Muscle of leg (tissue), 11 donors: Measurements from ENCODE around the gene RELB. TPM values are rescaled to one million over a fixed set of nuclear protein-coding genes. Genes with fewer than 3 reads are reported as not detected.

Experiments
- DNase-seq: peaks from one replicate; pipeline ENCODE4 v3.0.0; 2013
- H3K27ac ChIP-seq: one replicate; pipeline ENCODE4 v1.5.1; 2013; ENCODE audit warnings: mild to moderate bottlenecking, low read length, control low read depth
- H3K27me3 ChIP-seq: one replicate; pipeline ENCODE4 v1.6.1; 2013; ENCODE audit warnings: low read length; ENCODE audit not compliant: control insufficient read depth, insufficient read depth
- H3K36me3 ChIP-seq: one replicate; pipeline ENCODE4 v1.6.1; 2013; ENCODE audit warnings: low read length; ENCODE audit not compliant: control insufficient read depth, insufficient read depth
- H3K4me1 ChIP-seq: one replicate; pipeline ENCODE4 v1.6.1; 2013; ENCODE audit warnings: low read length; ENCODE audit not compliant: control insufficient read depth, insufficient read depth
- H3K4me3 ChIP-seq: one replicate; pipeline ENCODE4 v1.5.1; 2013; ENCODE audit warnings: low read length, control low read depth
- H3K9me3 ChIP-seq: replicated peaks from 2 replicates; pipeline ENCODE4 v1.6.1; 2013; ENCODE audit warnings: low read depth, low read length; ENCODE audit not compliant: control insufficient read depth
- WGBS: methylation state at CpG from one replicate; pipeline ENCODE4 v1.1.5; 2013; ENCODE audit warnings: missing lambda C conversion rate; ENCODE audit not compliant: insufficient coverage; 5-methylcytosine and 5-hydroxymethylcytosine counted together
- polyA plus RNA-seq, 8 donors: library from polyadenylated mRNA; unstranded; fragments of 120-200 nt; gene quantifications; one replicate each; pipeline versions ENCODE4 v1.2.1 to v1.2.3, GENCODE V29; 2013; ENCODE audit warnings: inconsistent platforms in 1 of 8, low replicate concordance in 1 of 8; ENCODE audit not compliant: insufficient read length in 8 of 8, insufficient read depth in 1 of 8
- total RNA-seq: library from RNA; stranded (reverse); fragments of 120-200 nt; gene quantifications from one replicate; pipeline ENCODE4 v1.2.4, GENCODE V29; 2013

The RELB gene
- total and polyA plus RNA-seq, 9 donors: 2.0 to 6.0 (median 5.1) TPM

- H3K27ac ChIP-seq: no peak overlapping the region
- peak; percentile 49 for DNase-seq
- peaks cover 15% of the 10 kb centered on the region for H3K4me1 ChIP-seq
- no peaks in the 10 kb centered on the region for H3K27me3 ChIP-seq
- H3K4me3 ChIP-seq: peak overlapping the region; percentile 75
- no peaks in the 10 kb centered on the region for H3K9me3 ChIP-seq
- H3K36me3 ChIP-seq: peaks cover 56% of the 10 kb centered on the region
- 87% methylated on average over 12 of the region's 19 CpGs for WGBS
Measured at GRCh38 chr19:45040059-45040771, 39.0 kb downstream of the RELB start.

GRCh38 chr19:45041125-45041524 is 39.9 kb downstream of the RELB start:
- H3K4me3 ChIP-seq: no peak overlapping the region
- 64% methylated on average over 1 of the region's 6 CpGs for WGBS
- H3K4me1 ChIP-seq: peaks cover 15% of the 10 kb centered on the region
- no peaks in the 10 kb centered on the region for H3K27me3 ChIP-seq
- no peak for DNase-seq
- H3K36me3 ChIP-seq: peaks cover 58% of the 10 kb centered on the region
- H3K9me3 ChIP-seq: no peaks in the 10 kb centered on the region
- no peak overlapping the region for H3K27ac ChIP-seq

GRCh38 chr19:45045671-45046353 is 44.5 kb downstream of the RELB start:
- Histone ChIP-seq H3K9me3 (no peaks in the 10 kb centered on the region), H3K27ac (no peak overlapping the region), H3K4me1 (peaks cover 3% of the 10 kb centered on the region), H3K27me3 (no peaks in the 10 kb centered on the region), H3K36me3 (peaks cover 47% of the 10 kb centered on the region), H3K4me3 (no peak overlapping the region)
- no peak for DNase-seq
- 84% methylated on average over 13 of the region's 14 CpGs for WGBS

- H3K27ac ChIP-seq: no peak overlapping the region
Measured at GRCh38 chr19:45046355-45046754, 45.1 kb downstream of the RELB start.

GRCh38 chr19:45047188-45047797 is 46.0 kb downstream of the RELB start:
- Histone ChIP-seq H3K27me3 (no peaks in the 10 kb centered on the region), H3K9me3 (no peaks in the 10 kb centered on the region), H3K4me3 (no peak overlapping the region), H3K27ac (no peak overlapping the region), H3K4me1 (peaks cover 3% of the 10 kb centered on the region), H3K36me3 (peaks cover 35% of the 10 kb centered on the region)
- no peak for DNase-seq
- WGBS: 93% methylated on average over 3 of the region's 7 CpGs

More at GRCh38 chr19:45046355-45046754, 45.1 kb downstream of the RELB start:
- Histone ChIP-seq H3K4me1 (peaks cover 3% of the 10 kb centered on the region), H3K36me3 (peaks cover 44% of the 10 kb centered on the region), H3K9me3 (no peaks in the 10 kb centered on the region), H3K27me3 (no peaks in the 10 kb centered on the region), H3K4me3 (no peak overlapping the region)
- WGBS: 90% methylated on average over 7 of the region's 7 CpGs
- DNase-seq: no peak

- DNase-seq: no peak
- no peaks in the 10 kb centered on the region for H3K27me3 ChIP-seq
- H3K4me3 ChIP-seq: no peak overlapping the region
- H3K9me3 ChIP-seq: no peaks in the 10 kb centered on the region
- WGBS: 76% methylated on average over 8 of the region's 8 CpGs
- no peak overlapping the region for H3K27ac ChIP-seq
- H3K4me1 ChIP-seq: peaks cover 3% of the 10 kb centered on the region
- H3K36me3 ChIP-seq: peaks cover 41% of the 10 kb centered on the region
Measured at GRCh38 chr19:45049073-45049736, 47.9 kb downstream of the RELB start.

- Histone ChIP-seq H3K4me1 (peaks cover 3% of the 10 kb centered on the region), H3K27me3 (no peaks in the 10 kb centered on the region), H3K9me3 (no peaks in the 10 kb centered on the region), H3K27ac (no peak overlapping the region), H3K4me3 (no peak overlapping the region), H3K36me3 (peaks cover 40% of the 10 kb centered on the region)
- WGBS: 94% methylated on average over 5 of the region's 6 CpGs
- DNase-seq: no peak
Measured at GRCh38 chr19:45050036-45050435, 48.8 kb downstream of the RELB start.

- peaks cover 45% of the 10 kb centered on the region for H3K36me3 ChIP-seq
- WGBS: 77% methylated on average over 6 of the region's 9 CpGs
Measured at GRCh38 chr19:45051929-45052579, 50.8 kb downstream of the RELB start.

GRCh38 chr19:45056831-45057230 is 55.6 kb downstream of the RELB start:
- Histone ChIP-seq H3K9me3 (no peaks in the 10 kb centered on the region), H3K36me3 (peaks cover 86% of the 10 kb centered on the region), H3K27me3 (no peaks in the 10 kb centered on the region), H3K4me1 (no peaks in the 10 kb centered on the region), H3K27ac (no peak overlapping the region), H3K4me3 (no peak overlapping the region)
- no peak for DNase-seq
- WGBS: 88% methylated on average over 7 of the region's 8 CpGs

More at GRCh38 chr19:45051929-45052579, 50.8 kb downstream of the RELB start:
- H3K9me3 ChIP-seq: no peaks in the 10 kb centered on the region
- H3K4me1 ChIP-seq: peaks cover 3% of the 10 kb centered on the region
- H3K4me3 ChIP-seq: no peak overlapping the region
- H3K27me3 ChIP-seq: no peaks in the 10 kb centered on the region
- no peak for DNase-seq
- no peak overlapping the region for H3K27ac ChIP-seq
